Measurements from ENCODE around the gene APOD. TPM values are rescaled to one million over a fixed set of nuclear protein-coding genes. Genes with fewer than 3 reads are reported as not detected.

Gene APOD
- total and polyA plus RNA-seq, 9 of the 15 experiments (the other 6 are each of a cell fraction or from before 2014, with no cell fraction given), result 0.18 to 0.50 (median 0.35) TPM; not detected in 1

DNA sequence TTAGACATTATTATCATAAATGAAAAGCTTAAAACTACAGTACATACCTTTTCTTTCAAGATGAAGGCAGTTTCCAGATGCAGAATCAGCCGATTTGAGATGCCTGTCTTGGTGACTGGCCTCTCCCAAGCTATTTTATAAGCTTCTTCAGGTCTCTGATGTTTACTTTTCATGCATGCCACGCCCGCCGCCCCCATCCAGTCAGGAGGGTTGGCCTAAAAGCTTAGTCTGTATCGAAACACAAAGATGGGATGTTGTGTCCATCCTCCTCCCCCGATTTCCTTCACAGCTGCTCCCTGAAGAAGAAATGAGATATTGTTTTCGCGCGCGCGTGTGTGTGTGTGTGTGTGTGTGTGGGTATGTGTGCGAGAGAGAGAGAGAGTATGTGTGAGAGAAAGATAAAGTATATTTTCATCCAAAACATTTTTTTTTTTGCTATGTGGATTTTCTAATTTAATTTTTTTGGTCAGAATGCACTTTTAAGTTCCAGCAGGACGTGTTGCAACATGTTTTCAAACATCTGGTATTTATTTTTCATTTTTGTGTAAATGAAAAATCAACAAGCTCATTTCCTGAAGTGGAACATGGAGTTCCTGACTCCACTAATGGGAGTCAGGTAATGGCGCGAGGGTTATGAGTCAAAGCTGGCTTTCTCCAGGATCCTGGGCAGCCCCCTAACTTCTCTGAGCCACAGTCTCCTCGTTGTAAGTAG, at the start of gene APOD (continued):
- TF ChIP-seq, protein P1, sequence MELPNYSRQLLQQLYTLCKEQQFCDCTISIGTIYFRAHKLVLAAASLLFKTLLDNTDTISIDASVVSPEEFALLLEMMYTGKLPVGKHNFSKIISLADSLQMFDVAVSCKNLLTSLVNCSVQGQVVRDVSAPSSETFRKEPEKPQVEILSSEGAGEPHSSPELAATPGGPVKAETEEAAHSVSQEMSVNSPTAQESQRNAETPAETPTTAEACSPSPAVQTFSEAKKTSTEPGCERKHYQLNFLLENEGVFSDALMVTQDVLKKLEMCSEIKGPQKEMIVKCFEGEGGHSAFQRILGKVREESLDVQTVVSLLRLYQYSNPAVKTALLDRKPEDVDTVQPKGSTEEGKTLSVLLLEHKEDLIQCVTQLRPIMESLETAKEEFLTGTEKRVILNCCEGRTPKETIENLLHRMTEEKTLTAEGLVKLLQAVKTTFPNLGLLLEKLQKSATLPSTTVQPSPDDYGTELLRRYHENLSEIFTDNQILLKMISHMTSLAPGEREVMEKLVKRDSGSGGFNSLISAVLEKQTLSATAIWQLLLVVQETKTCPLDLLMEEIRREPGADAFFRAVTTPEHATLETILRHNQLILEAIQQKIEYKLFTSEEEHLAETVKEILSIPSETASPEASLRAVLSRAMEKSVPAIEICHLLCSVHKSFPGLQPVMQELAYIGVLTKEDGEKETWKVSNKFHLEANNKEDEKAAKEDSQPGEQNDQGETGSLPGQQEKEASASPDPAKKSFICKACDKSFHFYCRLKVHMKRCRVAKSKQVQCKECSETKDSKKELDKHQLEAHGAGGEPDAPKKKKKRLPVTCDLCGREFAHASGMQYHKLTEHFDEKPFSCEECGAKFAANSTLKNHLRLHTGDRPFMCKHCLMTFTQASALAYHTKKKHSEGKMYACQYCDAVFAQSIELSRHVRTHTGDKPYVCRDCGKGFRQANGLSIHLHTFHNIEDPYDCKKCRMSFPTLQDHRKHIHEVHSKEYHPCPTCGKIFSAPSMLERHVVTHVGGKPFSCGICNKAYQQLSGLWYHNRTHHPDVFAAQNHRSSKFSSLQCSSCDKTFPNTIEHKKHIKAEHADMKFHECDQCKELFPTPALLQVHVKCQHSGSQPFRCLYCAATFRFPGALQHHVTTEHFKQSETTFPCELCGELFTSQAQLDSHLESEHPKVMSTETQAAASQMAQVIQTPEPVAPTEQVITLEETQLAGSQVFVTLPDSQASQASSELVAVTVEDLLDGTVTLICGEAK (IDR thresholded peaks at IDR 0.05), result 0 out of 2 replicates have a peak, but pooled peaks have one; percentile 23
- TF ChIP-seq, protein P1 (CRISPR knock-in tag; IDR thresholded peaks at IDR 0.05), result no peak
- TF ChIP-seq PTRF (tag; IDR thresholded peaks at IDR 0.05) (no peak), TRIM28 (IDR thresholded peaks at IDR 0.05) (no peak), NFYB (IDR thresholded peaks at IDR 0.05; ENCODE audit: extremely low read depth, insufficient read length) (no peak), ZNF134 (CRISPR knock-in tag; conservative IDR thresholded peaks at IDR 0.05) (no peak), BCOR (IDR thresholded peaks at IDR 0.05) (no peak), MYNN (IDR thresholded peaks at IDR 0.05) (no peak), MYNN (CRISPR knock-in tag; IDR thresholded peaks at IDR 0.05) (no peak), LARP7 (IDR thresholded peaks at IDR 0.05) (no peak), U2AF2 (optimal IDR thresholded peaks at IDR 0.05; ENCODE audit: low read depth, low read length) (no peak), ZNF589 (CRISPR knock-in tag; IDR thresholded peaks at IDR 0.05; ENCODE audit: low read depth) (0 out of 2 replicates have a peak, but pooled peaks have one; percentile 38), SPI1 (IDR thresholded peaks at IDR 0.05; ENCODE audit: borderline replicate concordance, low read depth, low read length) (no peak), ARID2 (IDR thresholded peaks at IDR 0.05) (no peak), MXD1 (CRISPR knock-in tag; IDR thresholded peaks at IDR 0.05; ENCODE audit: borderline replicate concordance, poor library complexity, severe bottlenecking) (no peak), L3MBTL2 (IDR thresholded peaks at IDR 0.05) (no peak), ZNF165 (CRISPR knock-in tag; IDR thresholded peaks at IDR 0.05; ENCODE audit: borderline replicate concordance) (no peak), PKNOX1 (IDR thresholded peaks at IDR 0.05) (no peak), RNF2 (IDR thresholded peaks at IDR 0.05) (no peak), HES1 (IDR thresholded peaks at IDR 0.05; ENCODE audit: low read depth) (no peak)
